COLO668 (cell line): Measurements from ENCODE around the gene FBXL13.
"Not testable (repeated sequence)": the region's sequence is repeated elsewhere in the genome, so short reads cannot be mapped to it uniquely, and the experiment has no call there.

Experiments used
- DNase-seq: peaks from one replicate; lab custom pipeline; 2025; ENCODE audit not compliant: unreplicated experiment; lab: John Stamatoyannopoulos, UW

Gene FBXL13

DNA sequence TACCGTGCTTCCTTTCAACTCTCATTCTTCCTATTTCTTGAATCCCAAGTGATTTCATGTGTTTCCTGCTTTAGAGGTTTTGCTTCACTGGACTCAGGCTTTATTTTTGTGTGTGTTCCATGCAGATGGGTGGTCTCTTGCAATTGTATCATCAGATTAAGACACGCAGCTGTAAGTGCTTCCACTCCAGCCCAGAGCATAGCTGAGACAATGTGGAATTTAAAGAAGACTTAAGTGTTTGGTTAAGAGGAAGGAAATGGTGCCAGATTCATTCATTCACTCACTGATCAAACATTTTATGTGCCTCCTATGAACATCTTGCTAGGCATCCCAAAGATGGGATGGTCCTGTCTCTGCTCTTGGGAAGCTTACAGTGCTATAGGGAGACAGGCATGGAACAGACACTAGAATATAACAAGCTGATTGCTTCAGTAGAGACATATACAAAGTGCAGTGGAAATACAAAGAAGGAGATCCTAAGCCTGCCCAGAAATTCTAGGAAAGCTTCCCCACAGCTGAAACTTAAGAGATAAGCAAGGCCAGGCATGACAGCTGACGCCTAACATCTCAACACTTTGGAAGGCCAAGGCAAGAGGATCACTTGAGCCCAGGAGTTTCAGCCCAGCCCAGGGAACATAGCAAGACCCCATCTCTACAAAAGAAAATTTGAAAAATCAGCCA lies 207.9 kb downstream of the FBXL13 start:
- no peak for DNase-seq

GRCh38 chr7:102864958-102865357 lies 209.6 kb downstream of the FBXL13 start:
- no peak for DNase-seq

- no peak for DNase-seq
These were observed 214.2 kb downstream of the FBXL13 start for GRCh38 chr7:102860351-102860811.

GRCh38 chr7:102859799-102860125 lies 214.8 kb downstream of the FBXL13 start:
- DNase-seq: no peak

DNA sequence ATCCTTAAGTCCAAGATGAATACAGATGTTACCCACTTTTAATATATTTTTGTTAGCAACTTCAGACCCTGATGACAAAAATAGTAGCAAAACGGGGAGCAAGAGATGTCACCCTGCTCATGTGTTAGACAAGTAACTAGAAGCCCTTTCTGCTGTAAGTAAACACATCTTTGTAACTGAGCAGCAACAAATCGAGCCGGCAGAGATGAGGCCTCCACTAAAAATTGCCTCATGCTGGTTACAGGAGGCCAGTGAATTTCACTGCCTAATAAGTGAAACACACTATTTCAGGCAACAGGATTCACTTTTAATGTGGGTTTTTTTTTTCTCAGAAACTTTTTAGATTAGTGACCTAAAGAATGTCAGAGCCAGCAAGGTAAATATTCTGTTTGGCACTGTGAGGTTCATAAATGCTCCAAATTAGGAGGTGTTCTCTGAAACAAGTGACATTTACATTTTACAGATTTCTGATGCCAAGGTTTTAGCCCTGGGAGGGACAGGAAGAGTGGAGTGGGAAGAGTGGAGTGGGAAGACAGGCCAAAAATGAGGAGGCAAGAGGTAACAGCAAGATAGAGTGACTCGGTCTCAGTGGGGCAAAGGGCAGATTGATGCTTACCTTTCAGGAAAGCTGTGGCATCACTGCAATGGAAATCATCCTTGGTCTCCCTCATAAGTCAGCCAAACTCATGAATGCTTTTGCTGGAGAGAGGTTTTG lies 215.4 kb downstream of the FBXL13 start:
- no peak for DNase-seq

DNA sequence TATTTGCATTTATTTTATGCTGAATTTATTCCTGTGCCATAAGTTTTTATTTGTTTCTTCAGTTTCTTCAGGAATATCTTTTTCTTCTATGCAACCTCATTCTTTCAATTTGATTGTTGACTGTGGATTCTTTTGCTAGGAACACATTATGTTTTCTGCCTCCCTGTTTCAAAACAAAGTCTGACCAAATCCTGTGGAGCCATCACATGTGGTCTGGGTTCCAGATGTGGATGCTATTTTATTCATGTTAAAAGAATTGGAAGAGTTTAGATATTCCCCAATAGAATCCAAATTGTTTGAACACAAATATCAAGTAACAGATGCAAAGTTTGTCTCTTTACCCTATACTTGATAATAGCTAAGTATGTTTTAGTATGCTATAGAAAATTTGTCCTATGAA lies 218.6 kb downstream of the FBXL13 start:
- no peak for DNase-seq

DNA sequence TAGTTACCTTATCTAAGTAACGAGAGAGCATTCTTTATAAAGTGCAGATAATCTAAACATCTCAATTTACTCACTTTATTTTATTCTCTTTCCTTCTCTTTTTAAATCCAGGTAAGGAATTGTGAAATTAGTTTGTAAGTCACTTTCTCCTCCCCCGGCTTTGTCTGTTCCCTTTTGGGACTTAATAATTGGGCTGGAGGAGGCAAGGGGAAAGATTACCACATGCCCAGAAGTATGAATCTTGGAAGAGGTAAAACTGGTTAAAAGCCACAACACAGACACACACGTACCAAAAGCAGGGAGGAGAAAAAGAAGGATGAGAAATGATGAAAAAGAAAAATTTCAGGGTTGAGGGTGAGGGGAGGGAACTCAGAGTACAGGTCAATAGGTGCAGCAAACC lies 225.1 kb downstream of the FBXL13 start:
- no peak for DNase-seq

- DNase-seq: no peak
These were observed 225.5 kb downstream of the FBXL13 start for GRCh38 chr7:102849079-102849478.

- no peak for DNase-seq
These were observed 229.2 kb downstream of the FBXL13 start for GRCh38 chr7:102845346-102845745.

- no peak for DNase-seq
These were observed 230.7 kb downstream of the FBXL13 start for GRCh38 chr7:102843850-102844249.

DNA sequence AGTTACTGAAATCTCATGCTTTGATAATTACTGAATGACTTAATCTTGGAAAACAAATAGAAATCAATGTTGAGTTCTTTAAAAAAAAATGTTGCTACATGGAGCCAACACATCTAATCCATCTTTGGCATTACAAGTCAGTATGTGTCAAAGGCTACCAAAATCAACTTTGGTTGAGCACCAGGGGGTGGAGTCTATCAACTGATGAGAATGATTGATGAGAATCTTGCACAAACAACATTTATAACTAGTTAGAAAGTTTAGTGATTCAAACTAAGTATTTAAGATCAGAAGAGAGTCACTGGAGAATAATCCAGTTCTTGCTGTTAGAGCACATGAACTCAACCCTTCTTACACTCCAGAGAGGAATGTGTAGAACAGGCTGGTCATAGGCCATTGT lies 232.3 kb downstream of the FBXL13 start:
- no peak for DNase-seq

- no peak for DNase-seq
These were observed 233.3 kb downstream of the FBXL13 start for GRCh38 chr7:102841290-102841689.

GRCh38 chr7:102840404-102840803 lies 234.2 kb downstream of the FBXL13 start:
- no peak for DNase-seq

- DNase-seq: not testable (repeated sequence)
These were observed 236.0 kb downstream of the FBXL13 start for GRCh38 chr7:102838572-102839101.

- no peak for DNase-seq
These were observed 236.8 kb downstream of the FBXL13 start for GRCh38 chr7:102837802-102838201.

GRCh38 chr7:102836977-102837376 lies 237.6 kb downstream of the FBXL13 start:
- DNase-seq: no peak

DNA sequence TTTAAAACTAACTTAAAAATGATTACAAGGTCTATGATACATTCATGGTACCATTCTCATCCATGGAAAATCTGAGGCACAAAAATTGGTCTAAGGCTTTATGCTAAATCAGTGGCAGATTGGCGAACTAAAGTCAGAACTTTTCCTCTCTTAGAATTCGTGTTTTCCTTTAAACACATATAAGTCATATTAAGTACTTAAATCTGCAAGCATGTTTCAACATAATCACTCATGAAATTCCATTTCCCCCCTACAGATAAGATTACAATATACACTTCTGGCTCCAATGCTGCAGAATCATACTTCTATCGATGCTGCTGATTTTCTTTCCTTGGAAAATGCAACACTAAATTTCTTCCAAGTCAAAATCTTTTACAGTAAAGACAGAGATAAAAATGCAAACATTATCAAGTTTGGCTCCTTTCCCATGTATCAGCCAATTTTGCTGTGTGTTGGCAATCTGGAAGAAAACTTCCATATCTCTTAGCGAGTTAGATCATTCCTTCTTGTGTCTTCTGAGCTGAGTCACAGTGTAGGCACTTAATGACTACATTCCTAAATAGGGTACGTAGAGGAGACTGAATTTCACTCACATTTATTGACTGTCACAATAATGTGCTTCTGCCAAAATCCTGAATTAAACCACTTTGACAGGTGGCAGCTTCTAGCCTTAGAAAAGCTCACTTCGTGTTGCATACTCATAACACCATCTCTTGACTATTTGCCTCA lies 238.2 kb downstream of the FBXL13 start:
- no peak for DNase-seq

DNA sequence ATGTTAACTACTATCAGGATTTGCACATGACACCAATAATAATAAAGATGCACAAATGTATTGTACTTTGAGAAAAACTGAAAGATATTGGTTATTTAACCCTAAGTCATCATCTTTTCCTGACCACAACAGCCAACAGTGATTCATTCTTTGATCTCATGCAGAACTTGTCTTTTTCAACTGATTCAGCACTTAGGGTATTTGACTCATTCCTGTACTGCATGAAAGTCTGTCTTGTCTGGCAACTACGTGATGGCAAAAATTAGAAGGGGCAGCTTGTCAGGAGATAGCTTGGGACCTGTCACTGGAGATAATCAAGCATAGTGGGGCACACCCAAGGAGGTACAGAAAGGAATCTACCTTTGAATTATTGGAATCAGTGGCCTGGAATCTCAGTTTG lies 239.6 kb downstream of the FBXL13 start:
- no peak for DNase-seq

DNA sequence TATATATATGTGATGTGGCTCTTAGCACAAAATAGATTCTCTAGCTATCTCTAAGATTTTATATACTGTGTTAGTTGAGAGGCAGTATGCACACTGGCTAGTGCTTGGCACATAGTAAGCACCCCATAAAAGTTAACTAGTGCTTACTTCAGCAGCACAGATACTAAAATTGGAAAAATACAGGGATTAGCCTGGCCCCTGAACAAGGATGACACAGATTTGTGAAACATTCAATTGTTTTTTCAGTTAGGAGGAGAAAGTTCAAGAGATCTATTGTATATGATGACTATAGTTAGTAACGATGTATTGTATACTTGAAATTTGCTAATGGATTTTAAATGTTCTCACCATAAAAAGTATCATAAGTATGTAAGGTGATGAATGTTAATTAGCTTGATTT lies 240.1 kb downstream of the FBXL13 start:
- no peak for DNase-seq

- DNase-seq: no peak
These were observed 241.3 kb downstream of the FBXL13 start for GRCh38 chr7:102833343-102833742.

DNA sequence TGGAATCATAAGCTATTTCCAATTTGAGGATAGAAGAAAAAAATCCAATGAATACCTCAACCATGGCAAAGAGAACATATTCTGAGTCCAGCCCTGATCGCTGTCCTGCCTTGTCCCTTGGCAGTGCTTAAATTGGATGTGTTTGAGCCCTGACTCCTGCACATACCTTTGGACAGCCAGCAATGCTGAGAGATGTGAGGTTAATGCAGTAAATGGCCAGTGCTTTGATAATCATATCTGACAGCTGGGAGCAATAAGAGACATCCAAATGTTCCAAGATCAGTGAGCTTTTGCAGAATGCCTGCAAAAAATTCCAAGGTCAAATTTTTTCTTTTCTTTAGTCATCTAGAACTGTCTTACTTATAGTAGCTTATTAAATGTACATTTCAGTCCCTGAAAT lies 241.9 kb downstream of the FBXL13 start:
- DNase-seq: no peak

DNA sequence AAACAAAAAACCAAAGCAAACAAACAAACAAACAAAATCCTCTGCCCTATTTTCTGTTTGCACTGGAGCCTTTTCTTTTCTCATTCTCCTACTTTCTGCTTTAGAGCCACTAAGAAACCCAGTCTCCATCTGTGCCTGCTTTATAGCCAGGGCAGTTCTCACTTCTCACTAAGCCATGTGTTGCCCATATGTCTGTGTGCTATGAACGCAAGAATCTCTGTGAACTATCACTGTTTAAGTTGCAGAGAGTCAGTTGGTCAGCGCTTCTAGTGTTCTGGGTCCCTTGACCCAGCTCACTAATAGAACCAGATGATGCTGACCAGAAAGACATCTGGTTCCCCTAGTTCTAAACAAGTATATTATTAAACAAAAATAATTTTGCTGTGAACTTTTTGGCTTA lies 244.4 kb downstream of the FBXL13 start:
- no peak for DNase-seq
